ENCODE results near the gene EPHB4.

- no peak for TF ChIP-seq CTCF (IDR thresholded peaks at IDR 0.05)
- TF ChIP-seq POLR2A (IDR thresholded peaks at IDR 0.05), result no peak
Measured at GRCh38 chr7:100764841-100765240, 62.5 kb downstream of the EPHB4 start.

Data from uterus (tissue), 2 donors.